Liver (tissue), 9 donors: ENCODE measurements around the gene AHR. TPM values are rescaled to one million over a fixed set of nuclear protein-coding genes. Genes with fewer than 3 reads are reported as not detected.
A peak's percentile ranks its signal among the peaks of the same experiment; 100 is the strongest.

ENCODE experiments used
- DNase-seq: peaks from one replicate; pipeline ENCODE4 v3.0.0-alpha.2; 2017; ENCODE audit warnings: low spot score
- H3K27ac ChIP-seq, 2 donors: one replicate each; pipeline ENCODE4 v1.7.0; 2013; ENCODE audit warnings: inconsistent platforms in 2 of 2, low read length in 2 of 2, control low read depth in 1 of 2, low read depth in 1 of 2, mild to moderate bottlenecking in 1 of 2
- H3K27me3 ChIP-seq, 4 donors: one replicate each; pipeline versions ENCODE4 v1.6.1 to v1.7.0; 2013; ENCODE audit warnings: low read length in 3 of 4, inconsistent platforms in 1 of 4, mild to moderate bottlenecking in 1 of 4, moderate library complexity in 1 of 4; ENCODE audit not compliant: control insufficient read depth in 4 of 4, insufficient read depth in 4 of 4
- H3K36me3 ChIP-seq, 4 donors: one replicate each; pipeline versions ENCODE4 v1.6.1 to v1.7.0; 2013; ENCODE audit warnings: low read length in 3 of 4, mild to moderate bottlenecking in 3 of 4, low read depth in 1 of 4, moderate library complexity in 1 of 4; ENCODE audit not compliant: control insufficient read depth in 4 of 4, insufficient read depth in 3 of 4
- H3K4me1 ChIP-seq, 4 donors: one replicate each; pipeline versions ENCODE4 v1.6.1 to v1.7.0; 2013; ENCODE audit warnings: low read length in 3 of 4, mild to moderate bottlenecking in 3 of 4, moderate library complexity in 1 of 4; ENCODE audit not compliant: control insufficient read depth in 4 of 4, insufficient read depth in 4 of 4
- H3K4me3 ChIP-seq, 3 donors: one replicate each; pipeline versions ENCODE4 v1.6.1 to v1.7.0; 2013; ENCODE audit warnings: low read length in 3 of 3, control low read depth in 1 of 3, low read depth in 1 of 3, mild to moderate bottlenecking in 1 of 3
- H3K9ac ChIP-seq, 2 donors: one replicate each; pipeline ENCODE4 v1.7.0; 2013; ENCODE audit warnings: low read length in 2 of 2, mild to moderate bottlenecking in 2 of 2, moderate library complexity in 2 of 2, control low read depth in 1 of 2, low read depth in 1 of 2
- H3K9me3 ChIP-seq, 4 donors: one replicate each; pipeline versions ENCODE4 v1.6.1 to v1.7.0; 2013; ENCODE audit warnings: low read length in 3 of 4; ENCODE audit not compliant: control insufficient read depth in 4 of 4
- EGR1 ChIP-seq, 2 donors: IDR thresholded peaks; 2 replicates each; pipeline ENCODE4 v1.6.1; 2016 to 2018; ENCODE audit warnings: antibody characterized with exemption in 2 of 2, low read depth in 2 of 2
- FOXA1 ChIP-seq: IDR thresholded peaks from 2 replicates; pipeline ENCODE4 v1.6.1; 2016; ENCODE audit warnings: antibody characterized with exemption
- FOXA2 ChIP-seq: IDR thresholded peaks from 2 replicates; pipeline ENCODE4 v1.6.1; 2016; ENCODE audit warnings: antibody characterized with exemption
- GABPA ChIP-seq, 2 donors: IDR thresholded peaks in 1 of 2; conservative IDR thresholded peaks in 1 of 2; 2 replicates each; pipeline ENCODE4 v1.6.1; 2016; ENCODE audit warnings: antibody characterized with exemption in 2 of 2, mild to moderate bottlenecking in 1 of 2, moderate library complexity in 1 of 2
- HNF4A ChIP-seq, 2 donors: conservative IDR thresholded peaks; 2 replicates each; pipeline ENCODE4 v1.6.1; 2016; ENCODE audit warnings: antibody characterized with exemption in 2 of 2, mild to moderate bottlenecking in 2 of 2
- HNF4G ChIP-seq: IDR thresholded peaks from 2 replicates; pipeline ENCODE4 v1.6.1; 2016; ENCODE audit warnings: antibody characterized with exemption
- JUND ChIP-seq, 2 donors: IDR thresholded peaks; 2 replicates each; pipeline ENCODE4 v1.6.1; 2016; ENCODE audit warnings: antibody characterized with exemption in 2 of 2
- NR2F2 ChIP-seq: IDR thresholded peaks from 2 replicates; pipeline ENCODE4 v1.6.1; 2016; ENCODE audit warnings: antibody characterized with exemption
- RAD21 ChIP-seq, 2 donors: IDR thresholded peaks; 2 replicates each; pipeline ENCODE4 v1.6.1; 2016; ENCODE audit warnings: antibody characterized with exemption in 2 of 2, mild to moderate bottlenecking in 2 of 2
- RXRA ChIP-seq, 2 donors: IDR thresholded peaks; 2 replicates each; pipeline ENCODE4 v1.6.1; 2017 to 2018; ENCODE audit warnings: antibody characterized with exemption in 2 of 2, mild to moderate bottlenecking in 1 of 2
- SP1 ChIP-seq: IDR thresholded peaks from 2 replicates; pipeline ENCODE4 v1.6.1; 2018; ENCODE audit warnings: antibody characterized with exemption, mild to moderate bottlenecking
- YY1 ChIP-seq: IDR thresholded peaks from 2 replicates; pipeline ENCODE4 v1.6.1; 2016; ENCODE audit warnings: antibody characterized with exemption, mild to moderate bottlenecking
- ZBTB33 ChIP-seq: IDR thresholded peaks from 2 replicates; pipeline ENCODE4 v1.6.1; 2016; ENCODE audit warnings: antibody characterized with exemption
- WGBS: extraction: QIAGEN DNeasy Blood & Tissue Kit; methylation state at CpG from one replicate; pipeline ENCODE4 v1.1.7; 2013; 5-methylcytosine and 5-hydroxymethylcytosine counted together
- polyA plus RNA-seq, 2 donors: library from polyadenylated mRNA; stranded (reverse) in 1 of 2; unstranded in 1 of 2; fragments of 200-250 nt in 1 of 2; fragments of >200 nt in 1 of 2; fragmentation: Nextera tagmentation in 1 of 2; extraction: Ambion mirVana in 1 of 2; gene quantifications; one replicate each; pipeline versions ENCODE4 v1.2.1 to v1.2.3, GENCODE V29; 2013 to 2015
- total RNA-seq, 2 donors: library from RNA; depleted of rRNA; stranded (reverse); fragments of >200 nt; gene quantifications; one replicate each; pipeline ENCODE4 v1.2.3, GENCODE V29; 2014
- TF ChIP-seq, protein P1 (sequence below): IDR thresholded peaks from 2 replicates; pipeline ENCODE4 v1.6.1; 2016; ENCODE audit warnings: antibody characterized with exemption
- TF ChIP-seq, protein P2 (sequence below): IDR thresholded peaks from 2 replicates; pipeline ENCODE4 v1.6.1; 2016; ENCODE audit warnings: antibody characterized with exemption, mild to moderate bottlenecking
- donor health status: healthy.
- donor health status: healthy.
- donor health status: healthy.
- donor health status: healthy.
- donor health status: healthy.

Gene AHR
- total and polyA plus RNA-seq, 4 donors: 9.9 to 61.2 (median 20.1) TPM

DNA sequence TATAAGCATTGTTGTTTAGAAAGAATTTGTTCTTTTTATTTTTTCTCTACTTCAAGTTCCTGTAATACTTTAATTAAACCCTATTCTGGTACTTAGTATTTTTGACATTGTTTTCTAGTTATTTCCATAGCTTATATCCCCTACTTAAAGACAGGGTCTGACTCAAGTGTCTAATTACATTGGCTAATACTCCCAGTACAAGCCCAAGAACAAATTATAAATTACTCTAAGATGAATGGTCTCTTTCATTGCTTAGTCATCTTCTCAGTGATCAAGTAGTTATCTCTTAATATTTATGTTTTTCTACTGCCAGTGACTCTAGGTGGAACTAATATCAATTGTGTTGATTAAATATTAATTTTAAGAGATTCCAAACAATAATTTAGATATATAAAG lies 21.6 kb downstream of the AHR start:
- no peaks in the 10 kb centered on the region for H3K27me3 ChIP-seq
- H3K9ac ChIP-seq: peak overlapping the region in 1 of 2 donors; percentile 58
- no peak overlapping the region for H3K4me3 ChIP-seq
- TF ChIP-seq EGR1 (IDR thresholded peaks at IDR 0.05; ENCODE audit: low read depth in 2 of 2) (no peak), GABPA (IDR thresholded peaks at IDR 0.05 in 1 of 2, conservative IDR thresholded peaks at IDR 0.05 in 1 of 2) (no peak), ZBTB33 (no peak), FOXA1 (no peak), HNF4A (conservative IDR thresholded peaks at IDR 0.05) (no peak), NR2F2 (no peak), HNF4G (no peak), RXRA (IDR thresholded peaks at IDR 0.05) (no peak)
- H3K36me3 ChIP-seq: peaks cover 0 to 8% (median 2%) of the 10 kb centered on the region in 4 donors
- peaks cover 4 to 63% (median 47%) of the 10 kb centered on the region in 4 donors for H3K4me1 ChIP-seq
- H3K27ac ChIP-seq: peak overlapping the region; percentile 78 to 79
- no peaks in the 10 kb centered on the region for H3K9me3 ChIP-seq
- DNase-seq: no peak

DNA sequence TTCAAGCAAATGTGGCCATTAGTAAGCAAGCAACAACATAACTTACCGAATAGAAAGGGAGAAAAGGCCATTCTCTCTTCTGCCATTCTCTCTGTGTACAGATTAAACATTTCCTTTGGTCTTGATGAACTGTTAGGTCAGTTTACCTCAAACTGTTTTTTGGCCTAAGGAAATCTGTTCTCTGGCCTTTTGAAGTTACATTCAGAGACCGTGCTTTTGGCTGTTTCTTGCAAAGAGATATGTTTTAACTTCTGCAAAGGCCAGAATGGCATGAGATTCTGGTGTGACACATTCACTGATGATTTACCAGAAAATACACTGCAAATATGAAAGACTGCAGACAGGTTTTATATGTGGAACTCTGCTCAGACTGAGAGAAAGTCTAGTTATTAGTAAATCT lies 22.2 kb downstream of the AHR start:
- peak overlapping the region; percentile 50 to 58 for H3K9ac ChIP-seq
- H3K9me3 ChIP-seq: no peaks in the 10 kb centered on the region
- H3K27ac ChIP-seq: peak overlapping the region; percentile 78 to 79
- WGBS: 23% methylated on average over 2 of the region's 2 CpGs
- no peaks in the 10 kb centered on the region for H3K27me3 ChIP-seq
- H3K36me3 ChIP-seq: peaks cover 0 to 12% (median 2%) of the 10 kb centered on the region in 4 donors
- H3K4me3 ChIP-seq: no peak overlapping the region
- DNase-seq: no peak
- peaks cover 7 to 59% (median 44%) of the 10 kb centered on the region in 4 donors for H3K4me1 ChIP-seq
- TF ChIP-seq NR2F2 (peak; percentile 30), FOXA1 (peak; percentile 36), RAD21 (IDR thresholded peaks at IDR 0.05) (peak; percentile 25 to 35), EGR1 (IDR thresholded peaks at IDR 0.05; ENCODE audit: low read depth in 2 of 2) (no peak), JUND (IDR thresholded peaks at IDR 0.05) (peak in 1 of 2 donors; percentile 70), ZBTB33 (peak; percentile 51), HNF4G (no peak), HNF4A (conservative IDR thresholded peaks at IDR 0.05) (peak; percentile 17 to 81), YY1 (peak; percentile 88), FOXA2 (peak; percentile 60), SP1 (no peak), RXRA (IDR thresholded peaks at IDR 0.05) (peak in 1 of 2 donors; percentile 76)
- TF ChIP-seq, protein P1, sequence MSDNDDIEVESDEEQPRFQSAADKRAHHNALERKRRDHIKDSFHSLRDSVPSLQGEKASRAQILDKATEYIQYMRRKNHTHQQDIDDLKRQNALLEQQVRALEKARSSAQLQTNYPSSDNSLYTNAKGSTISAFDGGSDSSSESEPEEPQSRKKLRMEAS: no peak
- TF ChIP-seq, protein P2, sequence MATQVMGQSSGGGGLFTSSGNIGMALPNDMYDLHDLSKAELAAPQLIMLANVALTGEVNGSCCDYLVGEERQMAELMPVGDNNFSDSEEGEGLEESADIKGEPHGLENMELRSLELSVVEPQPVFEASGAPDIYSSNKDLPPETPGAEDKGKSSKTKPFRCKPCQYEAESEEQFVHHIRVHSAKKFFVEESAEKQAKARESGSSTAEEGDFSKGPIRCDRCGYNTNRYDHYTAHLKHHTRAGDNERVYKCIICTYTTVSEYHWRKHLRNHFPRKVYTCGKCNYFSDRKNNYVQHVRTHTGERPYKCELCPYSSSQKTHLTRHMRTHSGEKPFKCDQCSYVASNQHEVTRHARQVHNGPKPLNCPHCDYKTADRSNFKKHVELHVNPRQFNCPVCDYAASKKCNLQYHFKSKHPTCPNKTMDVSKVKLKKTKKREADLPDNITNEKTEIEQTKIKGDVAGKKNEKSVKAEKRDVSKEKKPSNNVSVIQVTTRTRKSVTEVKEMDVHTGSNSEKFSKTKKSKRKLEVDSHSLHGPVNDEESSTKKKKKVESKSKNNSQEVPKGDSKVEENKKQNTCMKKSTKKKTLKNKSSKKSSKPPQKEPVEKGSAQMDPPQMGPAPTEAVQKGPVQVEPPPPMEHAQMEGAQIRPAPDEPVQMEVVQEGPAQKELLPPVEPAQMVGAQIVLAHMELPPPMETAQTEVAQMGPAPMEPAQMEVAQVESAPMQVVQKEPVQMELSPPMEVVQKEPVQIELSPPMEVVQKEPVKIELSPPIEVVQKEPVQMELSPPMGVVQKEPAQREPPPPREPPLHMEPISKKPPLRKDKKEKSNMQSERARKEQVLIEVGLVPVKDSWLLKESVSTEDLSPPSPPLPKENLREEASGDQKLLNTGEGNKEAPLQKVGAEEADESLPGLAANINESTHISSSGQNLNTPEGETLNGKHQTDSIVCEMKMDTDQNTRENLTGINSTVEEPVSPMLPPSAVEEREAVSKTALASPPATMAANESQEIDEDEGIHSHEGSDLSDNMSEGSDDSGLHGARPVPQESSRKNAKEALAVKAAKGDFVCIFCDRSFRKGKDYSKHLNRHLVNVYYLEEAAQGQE: no peak
